Spleen (tissue), 7 donors: Measurements from ENCODE around the gene RARG.

Experiments
- POLR2AphosphoS5 ChIP-seq, 3 donors: sonication (generic); formaldehyde crosslinking; IDR thresholded peaks; one replicate each; pipeline ENCODE4 v1.5.1; 2017; ENCODE audit warnings: antibody characterized with exemption in 3 of 3
- TF ChIP-seq, protein P1 (sequence below), 11 experiments: fragments of 200-600 bp in 7 of 11; fragments of 450-650 bp in 4 of 11; sonication (generic) in 4 of 11; IDR thresholded peaks in 8 of 11; conservative IDR thresholded peaks in 3 of 11; 1 replicate in 7 of 11; 2 replicates in 4 of 11; pipeline versions ENCODE4 v1.4.0 to v1.8.0; 2016 to 2021; ENCODE audit warnings: antibody characterized with exemption in 11 of 11, inconsistent platforms in 4 of 11, mild to moderate bottlenecking in 1 of 11
- donor health status: DM: no; HTN: no; CAD: no; lungs with moderate emphysema.
- donor health status: DM: no; HTN: no; CAD: no.
- donor health status: DM: no; HTN: no; CAD: no.

DNA sequence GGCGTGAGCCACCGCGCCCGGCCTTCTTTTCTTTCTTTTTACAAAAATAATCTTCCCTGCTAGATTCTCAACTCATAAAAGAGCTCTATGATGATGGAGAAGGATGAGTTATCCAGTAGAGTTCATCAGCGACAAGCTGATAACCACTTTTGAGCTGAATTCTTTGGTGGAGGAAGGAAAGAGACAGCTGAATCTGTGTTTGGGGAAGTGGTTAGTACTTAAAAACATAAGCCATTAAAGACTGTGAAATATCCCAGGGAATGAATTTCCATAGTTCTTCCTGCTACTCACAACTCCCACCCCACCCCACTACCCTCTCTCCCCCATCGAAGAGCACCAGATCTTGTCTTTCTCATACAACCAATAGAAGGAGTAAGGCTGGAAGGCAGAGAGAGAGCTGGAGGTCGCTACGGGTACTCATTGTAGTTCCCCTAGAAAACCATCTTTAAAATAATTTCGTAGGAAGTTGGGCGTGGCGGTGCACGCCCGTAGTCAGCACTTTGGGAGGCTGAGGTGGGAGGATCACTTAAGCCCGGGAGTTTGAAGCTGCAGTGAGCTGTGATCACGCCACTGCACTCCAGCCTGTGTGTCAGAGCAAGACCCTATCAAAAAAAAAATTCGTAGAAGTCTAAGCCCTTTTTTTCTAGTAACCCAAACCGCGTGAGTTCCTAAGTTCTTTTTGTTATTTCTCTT, 35.4 kb upstream of the RARG start:
- TF ChIP-seq, protein P1, sequence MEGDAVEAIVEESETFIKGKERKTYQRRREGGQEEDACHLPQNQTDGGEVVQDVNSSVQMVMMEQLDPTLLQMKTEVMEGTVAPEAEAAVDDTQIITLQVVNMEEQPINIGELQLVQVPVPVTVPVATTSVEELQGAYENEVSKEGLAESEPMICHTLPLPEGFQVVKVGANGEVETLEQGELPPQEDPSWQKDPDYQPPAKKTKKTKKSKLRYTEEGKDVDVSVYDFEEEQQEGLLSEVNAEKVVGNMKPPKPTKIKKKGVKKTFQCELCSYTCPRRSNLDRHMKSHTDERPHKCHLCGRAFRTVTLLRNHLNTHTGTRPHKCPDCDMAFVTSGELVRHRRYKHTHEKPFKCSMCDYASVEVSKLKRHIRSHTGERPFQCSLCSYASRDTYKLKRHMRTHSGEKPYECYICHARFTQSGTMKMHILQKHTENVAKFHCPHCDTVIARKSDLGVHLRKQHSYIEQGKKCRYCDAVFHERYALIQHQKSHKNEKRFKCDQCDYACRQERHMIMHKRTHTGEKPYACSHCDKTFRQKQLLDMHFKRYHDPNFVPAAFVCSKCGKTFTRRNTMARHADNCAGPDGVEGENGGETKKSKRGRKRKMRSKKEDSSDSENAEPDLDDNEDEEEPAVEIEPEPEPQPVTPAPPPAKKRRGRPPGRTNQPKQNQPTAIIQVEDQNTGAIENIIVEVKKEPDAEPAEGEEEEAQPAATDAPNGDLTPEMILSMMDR (IDR thresholded peaks at IDR 0.05 in 8 of 11, conservative IDR thresholded peaks at IDR 0.05 in 3 of 11): no peak
- no peak for TF ChIP-seq POLR2AphosphoS5 (IDR thresholded peaks at IDR 0.05)
